Measurements from ENCODE around the gene CCDC148.
A peak's percentile ranks its signal among the peaks of the same experiment; 100 is the strongest.

CCDC148 gene

DNA sequence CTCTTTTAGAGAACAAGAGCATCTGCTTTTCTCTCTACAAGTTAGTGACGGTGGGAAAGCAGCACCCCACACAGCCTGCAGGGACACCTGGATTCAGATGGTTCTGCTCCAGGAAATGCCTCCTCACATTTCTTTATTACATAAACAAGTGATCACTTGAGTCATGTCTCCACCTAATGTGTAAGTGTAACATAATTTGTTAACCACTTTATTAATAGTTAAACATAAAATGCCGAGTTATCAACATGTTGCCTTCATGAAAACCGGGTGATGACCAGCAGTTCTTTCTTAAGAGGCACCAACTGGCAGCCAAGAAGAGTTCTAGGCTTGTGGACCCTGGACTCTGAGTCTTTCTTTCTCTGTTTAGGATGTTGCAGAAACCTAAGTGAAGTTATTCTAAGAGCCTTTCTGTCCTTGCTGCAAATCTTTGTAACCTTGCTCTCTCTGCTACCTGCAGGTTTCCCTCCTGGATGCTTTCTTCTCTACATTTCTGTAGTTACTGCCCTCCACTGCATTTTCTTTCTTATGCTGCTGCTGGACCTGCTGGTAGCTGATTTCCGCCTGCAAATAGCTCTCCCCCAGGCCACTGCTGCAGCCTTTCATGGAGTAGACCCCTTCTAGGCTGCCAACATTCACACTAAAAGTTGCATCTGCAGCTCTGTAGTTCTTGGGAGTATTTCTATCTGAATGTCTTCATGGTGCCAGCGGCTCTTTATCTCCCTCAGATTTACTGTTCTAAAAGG is 330.6 kb downstream of the CCDC148 start:
- peak; percentile 13 for DNase-seq (ENCODE audit: low read depth, low spot score)
- no peaks in the 10 kb centered on the region for H3K36me3 ChIP-seq (ENCODE audit: insufficient read depth, insufficient read length, low read length)
- H3K4me3 ChIP-seq (ENCODE audit: insufficient read length, low read depth) = no peak overlapping the region
- TF ChIP-seq YY1 (IDR thresholded peaks at IDR 0.05; ENCODE audit: insufficient read depth, insufficient read length) = no peak
- no peak for TF ChIP-seq ZNF274 (IDR thresholded peaks at IDR 0.05; ENCODE audit: low read depth, low read length)
- no peak for TF ChIP-seq SUZ12 (IDR thresholded peaks at IDR 0.05; ENCODE audit: extremely low read depth, insufficient read depth, insufficient read length)
- no peaks in the 10 kb centered on the region for H3K27me3 ChIP-seq (ENCODE audit: insufficient read depth, insufficient read length)
- no peak overlapping the region for H3K9ac ChIP-seq (ENCODE audit: insufficient read length, low read depth)
- no peaks in the 10 kb centered on the region for H3K9me3 ChIP-seq (ENCODE audit: insufficient read depth, low read length)
- no peaks in the 10 kb centered on the region for H3K4me1 ChIP-seq (ENCODE audit: insufficient read depth, insufficient read length)

DNA sequence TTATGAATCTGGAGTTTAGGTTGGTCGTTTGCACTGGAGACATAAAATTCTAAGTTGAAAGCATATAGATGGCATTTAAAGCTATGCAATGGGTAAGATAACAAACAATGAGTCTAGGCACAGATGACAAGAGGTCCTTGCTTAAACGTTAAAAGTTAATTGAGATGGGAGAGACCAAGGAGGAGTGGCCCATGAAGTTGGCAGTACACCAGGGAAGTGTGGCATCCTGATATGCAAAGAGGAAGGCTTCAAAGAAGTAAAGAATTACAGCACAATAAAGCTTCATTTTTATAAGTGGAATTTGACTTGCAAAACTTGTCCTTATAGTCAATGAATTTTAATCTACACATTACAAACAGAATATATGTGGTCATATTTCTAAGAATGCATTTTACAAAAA is 331.7 kb downstream of the CCDC148 start:
- Histone ChIP-seq H3K9ac (ENCODE audit: insufficient read length, low read depth) (no peak overlapping the region), H3K36me3 (ENCODE audit: insufficient read depth, insufficient read length, low read length) (no peaks in the 10 kb centered on the region), H3K27me3 (ENCODE audit: insufficient read depth, insufficient read length) (no peaks in the 10 kb centered on the region), H3K4me3 (ENCODE audit: insufficient read length, low read depth) (no peak overlapping the region), H3K9me3 (ENCODE audit: insufficient read depth, low read length) (no peaks in the 10 kb centered on the region), H3K4me1 (ENCODE audit: insufficient read depth, insufficient read length) (no peaks in the 10 kb centered on the region)
- no peak for DNase-seq (ENCODE audit: low read depth, low spot score)
- TF ChIP-seq YY1 (IDR thresholded peaks at IDR 0.05; ENCODE audit: insufficient read depth, insufficient read length) (no peak), SUZ12 (IDR thresholded peaks at IDR 0.05; ENCODE audit: extremely low read depth, insufficient read depth, insufficient read length) (no peak), ZNF274 (IDR thresholded peaks at IDR 0.05; ENCODE audit: low read depth, low read length) (no peak)
